ENCODE data around the gene TMPRSS11E. TPM values are rescaled to one million over a fixed set of nuclear protein-coding genes. Genes with fewer than 3 reads are reported as not detected.
"Not testable (repeated sequence)": the region's sequence is repeated elsewhere in the genome, so short reads cannot be mapped to it uniquely, and the experiment has no call there.

TMPRSS11E gene
- total RNA-seq, 1 donor from 2014 or later = not detected

DNA sequence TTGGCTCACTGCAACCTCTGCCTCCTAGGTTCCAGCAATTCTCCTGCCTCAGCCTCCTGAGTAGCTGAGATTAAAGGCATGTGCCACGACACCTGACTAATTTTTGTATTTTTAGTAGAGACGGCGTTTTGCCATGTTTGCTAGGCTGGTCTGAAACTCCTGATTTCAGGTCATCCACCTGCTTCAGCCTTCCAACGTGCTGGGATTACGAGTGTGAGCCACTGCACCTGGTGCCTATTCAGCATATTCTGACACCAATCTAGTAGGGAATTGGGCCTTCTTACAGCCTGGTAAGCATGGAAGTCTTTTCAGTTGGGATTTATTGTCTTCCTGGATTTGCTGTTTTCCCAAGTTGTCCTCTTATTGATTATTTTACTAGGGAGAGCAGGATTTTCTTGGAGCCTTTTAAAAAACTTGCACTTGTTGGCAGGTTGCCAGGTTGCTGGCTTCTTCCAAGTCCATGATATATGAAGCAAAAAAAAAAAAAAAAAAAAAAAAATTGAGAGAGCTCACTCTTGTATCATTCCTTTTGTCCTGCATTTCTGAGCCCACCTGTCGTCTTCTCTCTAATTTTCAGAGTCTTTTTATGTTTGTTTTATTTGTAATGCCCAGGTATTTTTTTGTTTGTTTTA, 43.7 kb downstream of the TMPRSS11E start:
- Histone ChIP-seq H3K4me1 (no peaks in the 10 kb centered on the region), H3K27ac (no peak overlapping the region), H3K4me3 (no peak overlapping the region), H3K27me3 (ENCODE audit: low read depth) (no peaks in the 10 kb centered on the region), H3K9me3 (no peaks in the 10 kb centered on the region), H3K36me3 (no peaks in the 10 kb centered on the region)
- no peak for DNase-seq
- TF ChIP-seq CTCF (IDR thresholded peaks at IDR 0.05) = no peak
- ATAC-seq = no peak
- intact Hi-C loops (cut with DNase I) = loop anchor here (10.0 kb wide), 1 partner anchor 684 kb away; no protein-coding TSS in a partner anchor

- no peak overlapping the region for H3K4me3 ChIP-seq
- intact Hi-C loops (cut with DNase I) = loop anchor here (10.0 kb wide), 1 partner anchor 680 kb away; no protein-coding TSS in a partner anchor
- no peak for DNase-seq
- H3K9me3 ChIP-seq = no peaks in the 10 kb centered on the region
- no peak for ATAC-seq
- H3K27ac ChIP-seq = no peak overlapping the region
- no peak for TF ChIP-seq CTCF (IDR thresholded peaks at IDR 0.05)
- no peaks in the 10 kb centered on the region for H3K36me3 ChIP-seq
- H3K27me3 ChIP-seq (ENCODE audit: low read depth) = no peaks in the 10 kb centered on the region
- no peaks in the 10 kb centered on the region for H3K4me1 ChIP-seq
These were observed 47.4 kb downstream of the TMPRSS11E start for GRCh38 chr4:68494688-68495087.

GRCh38 chr4:68498413-68499007, 51.2 kb downstream of the TMPRSS11E start:
- Histone ChIP-seq H3K4me3 (no peak overlapping the region), H3K9me3 (no peaks in the 10 kb centered on the region), H3K27ac (no peak overlapping the region), H3K4me1 (no peaks in the 10 kb centered on the region), H3K27me3 (ENCODE audit: low read depth) (no peaks in the 10 kb centered on the region), H3K36me3 (no peaks in the 10 kb centered on the region)
- DNase-seq = no peak
- ATAC-seq = peak; percentile 89 to 92
- intact Hi-C loops (cut with DNase I) = loop anchor here (10.0 kb wide), 1 partner anchor 676 kb away; no protein-coding TSS in a partner anchor
- peak; percentile 84 for TF ChIP-seq CTCF (IDR thresholded peaks at IDR 0.05)

GRCh38 chr4:68499021-68499420, 51.8 kb downstream of the TMPRSS11E start:
- no peak overlapping the region for H3K27ac ChIP-seq
- H3K27me3 ChIP-seq (ENCODE audit: low read depth) = no peaks in the 10 kb centered on the region
- ATAC-seq = no peak
- H3K36me3 ChIP-seq = no peaks in the 10 kb centered on the region
- no peak overlapping the region for H3K4me3 ChIP-seq
- intact Hi-C loops (cut with DNase I) = loop anchor here (10.0 kb wide), 1 partner anchor 676 kb away; no protein-coding TSS in a partner anchor
- H3K9me3 ChIP-seq = no peaks in the 10 kb centered on the region
- DNase-seq = no peak
- H3K4me1 ChIP-seq = no peaks in the 10 kb centered on the region
- no peak for TF ChIP-seq CTCF (IDR thresholded peaks at IDR 0.05)

DNA sequence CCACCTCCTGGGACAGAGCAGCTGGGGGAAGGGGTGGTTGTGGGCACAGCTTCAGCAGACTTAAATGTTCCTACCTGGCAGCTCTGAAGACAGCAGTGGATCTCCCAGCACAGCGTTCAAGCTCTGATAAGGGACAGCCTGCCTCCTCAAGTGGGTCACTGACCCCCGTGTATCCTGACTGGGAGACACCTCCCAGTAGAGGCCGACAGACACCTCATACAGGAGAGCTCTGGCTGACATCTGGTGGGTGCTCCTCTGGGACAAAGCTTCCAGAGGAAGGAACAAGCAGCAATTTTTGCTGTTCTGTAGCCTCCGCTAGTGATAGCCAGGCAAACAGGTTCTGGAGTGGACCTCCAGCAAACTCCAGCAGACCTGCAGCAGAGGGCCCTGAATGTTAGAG, 56.2 kb downstream of the TMPRSS11E start:
- DNase-seq; H3K36me3 ChIP-seq; H3K27ac ChIP-seq; H3K4me1 ChIP-seq; H3K27me3 ChIP-seq (ENCODE audit: low read depth); ATAC-seq; H3K4me3 ChIP-seq; intact Hi-C loops (cut with DNase I); H3K9me3 ChIP-seq: not testable (repeated sequence)

GRCh38 chr4:68504836-68505235, 57.6 kb downstream of the TMPRSS11E start:
- H3K4me1 ChIP-seq; H3K4me3 ChIP-seq; intact Hi-C loops (cut with DNase I); ATAC-seq; H3K36me3 ChIP-seq; H3K27me3 ChIP-seq (ENCODE audit: low read depth); DNase-seq; H3K9me3 ChIP-seq; H3K27ac ChIP-seq: not testable (repeated sequence)

GRCh38 chr4:68505452-68505851, 58.2 kb downstream of the TMPRSS11E start:
- intact Hi-C loops (cut with DNase I); H3K4me1 ChIP-seq; H3K36me3 ChIP-seq; H3K4me3 ChIP-seq; H3K27me3 ChIP-seq (ENCODE audit: low read depth); H3K27ac ChIP-seq; H3K9me3 ChIP-seq; DNase-seq; ATAC-seq: not testable (repeated sequence)

Data from lower lobe of right lung (tissue), 2 donors.